HG03469 (cell line): ENCODE data around the gene HEPACAM.

Source experiments
- ATAC-seq: cut with Tn5 transposase; IDR thresholded peaks from one replicate; pipeline ENCODE4 v1.9.1; 2021; ENCODE audit warnings: mild to moderate bottlenecking, moderate library complexity, moderate number of reproducible peaks; ENCODE audit not compliant: unreplicated experiment

Gene HEPACAM

GRCh38 chr11:124869856-124870387 lies 65.9 kb downstream of the HEPACAM start:
- ATAC-seq, result no peak

DNA sequence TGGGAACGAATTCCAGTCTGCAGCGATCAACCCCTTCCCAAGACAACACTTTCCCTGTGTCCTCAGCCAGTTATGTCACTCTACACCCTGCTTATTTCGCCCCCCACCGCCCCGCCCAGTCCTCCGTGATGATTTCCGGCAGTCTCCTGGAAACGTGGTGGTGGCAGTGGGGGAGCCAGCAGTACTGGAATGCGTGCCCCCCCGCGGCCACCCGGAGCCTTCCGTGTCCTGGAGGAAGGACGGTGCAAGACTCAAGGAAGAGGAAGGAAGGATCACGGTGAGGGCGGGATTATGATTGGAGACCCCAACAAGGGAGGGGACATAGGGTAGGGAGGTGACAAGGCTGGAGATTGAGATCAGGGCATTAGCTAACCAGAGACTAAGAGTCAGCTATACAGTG lies 66.5 kb downstream of the HEPACAM start:
- ATAC-seq, result no peak
